HG02798 (cell line): ENCODE data around the gene ZNF688.

Experiments used
- ATAC-seq: cut with Tn5 transposase; IDR thresholded peaks from one replicate; pipeline ENCODE4 v1.9.1; 2021; ENCODE audit warnings: mild to moderate bottlenecking; ENCODE audit not compliant: unreplicated experiment, poor library complexity

Gene ZNF688

DNA sequence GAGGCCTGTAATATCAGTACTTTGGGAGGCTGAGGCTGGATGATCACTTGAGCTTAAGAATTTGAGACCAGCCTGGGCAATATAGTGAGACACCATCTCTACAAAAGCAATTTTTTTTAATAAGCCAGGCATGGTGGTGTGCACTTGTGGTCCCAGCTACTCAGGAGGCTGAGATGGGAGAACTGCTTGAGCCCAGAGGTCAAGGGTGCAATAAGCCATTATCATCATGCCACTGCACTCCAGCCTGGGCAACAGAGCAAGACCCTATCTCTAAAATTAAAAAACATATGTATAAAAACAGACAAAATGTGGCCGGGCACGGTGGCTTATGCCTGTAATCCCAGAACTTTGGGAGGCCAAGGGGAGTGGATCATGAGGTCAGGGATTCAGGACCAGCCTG lies 17.1 kb upstream of the ZNF688 start:
- no peak for ATAC-seq

DNA sequence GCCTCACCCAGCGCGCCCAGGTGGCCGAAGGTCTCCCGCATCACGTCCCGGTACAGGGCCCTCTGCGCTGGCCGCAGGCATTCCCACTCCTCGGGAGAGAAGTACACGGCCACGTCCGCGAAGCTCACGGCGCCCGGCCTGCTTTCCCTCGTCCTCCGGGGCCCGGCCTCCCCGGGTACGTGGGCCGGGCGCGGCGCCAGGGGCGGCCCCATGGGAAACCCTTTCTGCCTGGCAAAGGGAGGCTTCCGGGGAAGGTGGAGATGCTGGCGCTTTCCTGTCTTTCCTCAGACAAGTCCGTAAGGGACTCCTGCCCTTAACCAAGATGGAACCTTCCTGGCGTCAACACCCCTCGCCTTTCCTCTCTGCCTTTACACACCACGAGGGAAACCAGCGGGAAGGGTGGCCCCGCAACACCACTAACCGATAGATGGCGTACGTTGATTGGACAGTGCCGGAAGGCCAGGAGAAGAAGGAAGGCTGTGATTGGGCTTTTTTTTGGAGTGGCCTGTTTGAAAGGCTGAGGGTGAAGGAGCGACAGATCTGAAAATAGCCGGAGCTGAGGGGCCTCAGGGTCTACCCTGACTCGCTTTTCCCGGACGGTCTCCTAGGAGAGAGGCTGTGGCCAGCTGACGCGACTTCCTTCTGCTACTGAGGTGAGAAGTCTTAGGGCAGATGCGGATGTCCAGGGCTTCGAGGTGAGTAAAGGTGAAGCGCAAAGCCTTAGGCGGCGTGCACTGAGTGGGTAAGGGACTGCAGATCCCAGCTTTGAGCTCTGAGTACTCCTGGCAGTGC lies 14.1 kb upstream of the ZNF688 start, which contains the start of gene ZNF785:
TSS of gene ZNF785 (minus strand) at position 298 of the 792 bp plus-strand sequence. CDS start at position 212, 86 bp downstream.
- ATAC-seq = peak; percentile 95

DNA sequence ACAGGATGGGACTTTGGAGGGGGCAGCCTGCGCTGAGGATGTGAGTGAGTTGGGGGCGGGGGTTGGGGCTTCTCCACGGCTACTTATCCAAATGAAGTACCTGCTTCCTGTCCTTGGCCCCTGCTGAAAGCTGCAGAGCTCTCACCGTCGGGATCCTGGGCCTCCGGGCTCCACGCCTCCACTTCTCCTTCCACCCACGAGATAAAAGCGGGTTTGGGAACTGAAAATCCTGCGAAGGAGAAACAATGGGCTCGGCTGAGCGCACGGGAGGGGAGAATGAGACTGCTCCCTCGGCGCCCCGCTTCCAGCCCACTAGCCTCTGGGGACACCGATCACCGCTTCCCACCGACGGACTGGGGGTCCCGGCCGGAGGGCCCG lies 13.5 kb upstream of the ZNF688 start:
- peak; percentile 28 for ATAC-seq

DNA sequence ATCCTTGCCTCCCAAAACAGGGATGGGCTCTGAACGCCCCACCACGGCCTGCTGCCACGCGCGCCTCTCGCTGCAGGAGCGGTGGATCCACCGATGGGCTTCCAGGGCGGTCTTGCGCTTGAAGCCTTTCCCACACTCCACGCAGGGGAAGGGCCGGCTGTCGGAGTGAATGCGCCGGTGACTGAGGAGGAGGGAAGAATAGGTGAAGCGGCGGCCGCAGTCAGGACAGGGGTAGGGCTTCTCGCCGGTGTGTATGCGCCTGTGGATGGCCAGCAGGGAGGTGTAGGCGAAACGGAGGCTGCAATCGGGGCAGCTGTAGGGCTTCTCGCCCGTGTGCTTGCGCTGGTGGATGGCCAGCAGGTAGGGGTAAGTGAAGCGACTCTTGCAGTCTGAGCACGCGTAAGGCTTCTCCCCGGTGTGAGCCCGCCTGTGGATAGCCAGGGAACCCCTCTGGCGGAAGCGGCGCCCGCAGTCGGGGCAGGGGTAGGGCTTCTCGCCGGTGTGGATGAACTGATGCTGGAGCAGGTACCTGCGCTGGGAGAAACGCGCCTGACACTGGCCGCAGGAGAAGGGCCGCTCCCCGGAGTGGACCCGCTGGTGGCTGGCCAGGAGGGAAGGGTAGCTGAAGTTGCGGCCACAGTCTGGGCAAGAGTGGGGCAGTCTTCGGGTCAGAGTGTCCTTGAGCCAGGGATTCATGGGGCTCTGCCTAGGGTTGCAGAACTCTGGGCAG lies 11.3 kb upstream of the ZNF688 start:
- no peak for ATAC-seq

DNA sequence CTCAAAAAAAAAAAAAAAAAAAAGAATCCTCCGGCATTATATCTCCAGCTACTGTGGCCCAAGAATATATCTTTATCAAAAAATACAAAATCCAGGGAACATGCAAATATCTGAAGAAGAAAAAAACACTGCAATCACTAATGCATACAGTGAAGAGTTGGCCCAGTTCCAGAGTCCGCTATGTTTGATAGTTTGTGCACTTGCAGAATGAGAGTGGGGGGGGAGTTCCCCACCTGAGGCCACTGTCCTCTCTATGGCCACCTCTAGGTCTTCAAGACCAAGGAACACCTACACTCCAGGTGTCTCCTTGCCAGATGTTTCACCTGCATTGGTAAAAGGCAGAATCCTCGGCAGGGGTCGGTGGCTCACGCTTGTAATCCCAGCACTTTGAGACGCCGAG lies 9.9 kb upstream of the ZNF688 start:
- ATAC-seq = no peak

DNA sequence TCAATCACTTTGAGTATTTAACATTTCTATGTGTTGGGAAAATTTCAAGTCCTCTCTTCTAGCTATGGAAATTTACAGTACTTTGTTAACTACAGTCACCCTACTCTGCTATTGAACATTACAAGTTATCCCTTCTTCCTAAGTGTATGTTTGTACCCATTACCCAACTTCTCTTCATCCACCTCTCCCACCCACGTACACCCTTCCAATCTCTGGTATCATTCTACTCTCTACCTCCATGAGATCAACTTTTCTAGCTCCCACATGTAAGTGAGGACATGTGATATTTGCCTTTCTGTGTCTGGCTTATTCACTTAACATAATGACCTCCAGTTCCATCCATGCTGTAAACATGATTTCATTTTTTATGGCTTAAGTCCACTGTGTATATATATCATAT lies 3.2 kb upstream of the ZNF688 start:
- no peak for ATAC-seq

DNA sequence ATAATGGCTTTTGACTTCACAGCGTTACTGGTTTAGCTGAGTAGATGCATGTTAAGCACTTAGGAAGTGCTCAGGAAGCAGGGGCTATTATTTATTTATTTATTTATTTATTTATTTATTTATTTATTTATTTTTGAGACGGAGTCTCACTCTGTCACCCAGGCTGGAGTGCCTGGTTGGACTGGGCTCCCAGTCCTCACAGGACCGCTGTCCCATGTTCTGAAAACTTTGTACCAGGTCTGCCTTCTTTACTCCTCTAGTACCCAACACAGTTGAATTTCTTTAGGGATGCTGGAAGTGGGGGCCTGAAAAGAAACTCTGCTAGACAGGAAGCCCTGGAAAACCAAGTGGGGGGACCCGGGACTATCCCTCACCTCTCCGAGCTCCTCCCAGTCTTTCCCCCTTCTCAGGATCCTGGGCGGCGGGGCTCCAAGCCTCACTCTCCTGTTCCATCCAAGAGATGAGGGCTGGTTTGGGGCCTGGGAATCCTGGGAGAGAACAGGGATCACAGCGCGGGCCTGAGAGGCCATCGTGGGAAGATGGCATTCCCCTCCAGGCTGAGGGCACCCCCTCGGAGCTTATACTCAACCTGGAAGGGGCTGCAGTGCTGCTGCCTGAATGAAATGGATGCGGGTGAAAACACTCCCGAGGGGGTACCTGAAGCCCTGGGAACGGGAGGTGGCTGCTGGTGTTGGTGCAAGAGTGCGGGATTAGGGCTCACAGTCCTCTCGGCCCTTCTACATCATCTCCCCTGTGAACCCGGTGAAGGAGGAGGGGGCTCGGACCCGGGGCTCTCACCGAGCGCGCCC lies 674 bp downstream of the ZNF688 start:
- ATAC-seq = no peak

DNA sequence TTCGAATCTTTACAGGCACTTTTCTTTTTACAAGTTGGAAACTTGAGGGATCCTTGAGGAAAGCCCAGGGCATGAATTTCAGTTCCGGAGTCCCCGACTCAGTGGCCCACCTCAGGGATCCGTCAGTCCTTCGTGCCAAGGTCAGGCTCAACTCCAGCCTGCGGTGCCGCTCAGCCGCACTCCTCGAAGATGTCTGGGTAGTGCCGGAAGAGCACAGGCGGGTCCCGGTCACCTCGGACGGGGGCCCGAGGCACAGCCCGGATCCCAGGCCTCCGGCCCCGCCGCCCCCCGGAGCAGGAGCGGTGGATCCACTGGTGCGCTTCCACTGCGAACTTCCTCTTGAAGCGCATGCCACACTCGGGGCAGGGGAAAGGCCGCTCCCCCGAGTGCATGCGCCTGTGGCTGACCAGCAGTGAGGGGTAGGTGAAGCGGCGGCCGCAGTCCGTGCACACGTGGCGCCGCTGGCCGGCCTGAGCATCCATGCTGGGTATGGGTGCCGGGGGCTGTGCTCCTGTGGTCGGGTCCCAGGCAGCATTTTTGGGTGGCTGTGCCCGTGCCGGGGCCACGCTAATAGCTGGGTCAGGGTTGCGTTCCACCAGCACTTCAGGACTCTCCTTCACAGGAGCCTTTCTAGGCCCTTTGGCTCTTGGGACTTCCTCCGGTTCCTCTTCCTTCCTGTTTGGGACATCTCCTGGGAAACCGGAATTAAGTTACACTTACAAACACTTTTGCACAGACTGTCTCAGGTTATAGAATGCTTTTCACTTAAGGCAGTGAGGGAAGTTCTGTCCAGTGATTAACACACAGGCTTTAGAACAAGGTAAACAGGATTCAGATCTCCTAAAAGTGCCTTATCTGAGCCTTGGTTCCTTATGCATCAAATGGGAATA lies 1.5 kb downstream of the ZNF688 start:
- no peak for ATAC-seq

DNA sequence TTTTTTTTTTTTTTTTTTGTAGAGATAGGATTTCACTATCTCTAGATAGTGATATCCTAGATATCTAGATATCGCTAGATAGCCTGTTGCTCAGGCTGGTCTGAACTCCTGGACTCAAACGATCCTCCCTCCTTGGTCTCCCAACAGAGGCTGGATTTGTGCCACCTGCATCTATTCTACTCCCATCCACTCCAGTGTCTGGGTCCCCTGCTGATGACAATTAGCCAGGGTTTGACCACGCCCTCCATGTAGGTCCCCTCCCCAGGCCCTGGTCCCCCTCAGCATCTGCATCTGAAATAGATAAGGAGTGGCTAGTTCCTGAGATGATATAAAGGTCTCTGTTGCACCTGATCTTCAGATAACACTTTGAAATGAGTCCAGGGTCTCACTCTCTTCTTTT lies 2.2 kb downstream of the ZNF688 start:
- ATAC-seq = no peak

DNA sequence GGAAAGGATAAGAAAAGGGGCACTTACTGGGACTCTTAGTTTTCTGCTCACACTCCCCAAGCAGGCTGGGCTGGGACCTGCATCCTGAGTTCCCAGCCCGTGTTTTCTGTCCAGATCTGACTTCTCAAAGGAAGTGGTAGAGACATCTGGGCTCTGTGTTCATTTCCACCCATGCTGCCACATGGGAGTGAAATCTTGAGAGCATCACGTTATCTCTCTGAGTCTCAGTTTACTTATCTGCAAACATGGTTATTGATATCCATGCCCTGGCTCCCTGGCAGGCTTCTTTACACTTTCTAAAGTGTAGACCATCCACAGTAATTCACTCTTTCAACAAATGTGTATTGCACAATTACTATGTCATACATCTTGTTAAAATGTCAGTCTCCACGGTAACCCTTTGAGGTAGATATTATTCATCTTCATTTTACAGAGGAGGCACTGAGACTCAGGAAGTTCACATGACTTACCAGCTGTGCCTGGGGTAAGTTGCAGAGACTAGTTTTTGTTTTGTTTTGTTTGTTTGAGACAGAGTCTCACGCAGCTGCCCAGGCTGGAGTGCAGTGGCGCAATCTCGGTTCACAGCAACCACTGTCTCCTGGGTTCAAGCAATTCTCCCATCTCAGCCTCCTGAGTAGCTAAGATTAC lies 3.4 kb downstream of the ZNF688 start:
- no peak for ATAC-seq

DNA sequence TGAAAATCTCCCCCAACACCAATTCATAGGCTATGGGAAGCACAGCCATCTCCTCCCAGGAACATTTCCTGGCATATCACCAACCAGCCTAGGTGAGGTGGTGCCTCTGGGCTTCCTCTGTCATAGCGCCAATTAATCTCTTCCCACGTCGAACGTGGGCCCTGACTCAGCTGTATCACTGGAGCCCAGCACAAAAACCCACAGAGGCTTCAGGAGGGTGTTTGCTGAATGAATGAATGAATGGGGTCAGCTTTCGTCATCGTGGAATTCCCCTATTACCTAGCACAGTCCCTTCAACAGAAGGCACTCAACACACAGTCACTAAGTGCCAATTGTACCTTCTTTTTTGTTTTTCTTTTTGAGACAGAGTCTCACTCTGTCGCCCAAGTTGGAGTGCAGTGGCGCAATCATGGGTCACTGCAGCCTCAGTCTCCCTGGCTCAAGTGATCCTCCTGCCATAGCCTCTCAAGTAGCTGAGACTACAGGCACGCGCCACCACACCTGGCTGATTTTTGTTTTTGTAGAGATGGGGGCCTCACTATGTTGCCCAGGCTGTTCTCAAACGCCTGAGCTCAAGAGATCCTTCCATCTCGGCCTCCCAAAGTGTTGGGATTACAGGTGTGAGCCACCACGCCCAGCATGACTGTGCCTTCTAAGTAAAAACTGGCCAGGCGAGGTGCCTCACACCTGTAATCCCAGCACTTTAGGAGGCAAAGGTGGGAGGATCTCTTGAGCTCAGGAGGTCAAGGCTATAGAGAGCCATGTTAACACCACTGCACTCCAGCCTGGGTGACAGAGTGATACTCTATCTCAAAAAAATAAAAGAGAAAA lies 4.1 kb downstream of the ZNF688 start:
- ATAC-seq = no peak

DNA sequence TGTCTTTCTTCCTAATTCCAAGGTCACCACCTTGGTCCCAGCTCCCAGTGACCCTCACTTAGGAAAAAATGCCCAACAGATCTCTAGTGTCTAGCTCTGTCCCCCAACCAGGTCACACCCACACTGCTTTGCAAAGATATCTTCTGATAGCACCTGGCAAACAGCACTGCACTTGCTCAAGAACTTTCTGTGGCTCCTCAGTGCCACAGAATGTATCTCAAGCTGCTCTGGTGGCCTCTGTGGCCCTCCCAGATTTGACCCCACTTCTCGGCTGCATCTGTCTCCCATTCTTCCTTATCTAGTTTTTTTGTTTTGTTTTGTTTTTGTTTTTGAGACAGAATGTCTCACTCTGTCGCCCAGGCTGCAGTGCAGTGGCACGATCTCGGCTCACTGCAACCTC lies 5.0 kb downstream of the ZNF688 start:
- no peak for ATAC-seq

DNA sequence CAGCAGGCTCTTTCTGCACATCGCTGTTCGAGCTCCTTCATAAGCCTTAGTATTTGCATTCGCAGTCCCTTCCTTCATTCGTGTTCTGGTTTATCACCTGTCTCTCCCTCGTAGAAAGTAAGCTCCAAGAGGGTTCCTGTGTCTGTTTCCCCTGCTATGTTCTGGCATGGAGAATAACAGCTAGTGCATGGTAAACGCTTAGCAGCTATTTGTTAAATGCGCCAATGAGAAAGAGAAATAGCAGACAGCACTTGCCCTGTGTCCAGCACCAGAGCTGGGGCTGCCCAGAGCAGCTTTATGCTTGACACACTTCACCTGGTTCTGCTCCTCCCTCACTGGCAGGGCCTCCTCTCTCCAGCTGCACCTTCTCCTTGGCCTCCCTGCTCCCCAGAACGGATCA lies 5.5 kb downstream of the ZNF688 start:
- no peak for ATAC-seq

DNA sequence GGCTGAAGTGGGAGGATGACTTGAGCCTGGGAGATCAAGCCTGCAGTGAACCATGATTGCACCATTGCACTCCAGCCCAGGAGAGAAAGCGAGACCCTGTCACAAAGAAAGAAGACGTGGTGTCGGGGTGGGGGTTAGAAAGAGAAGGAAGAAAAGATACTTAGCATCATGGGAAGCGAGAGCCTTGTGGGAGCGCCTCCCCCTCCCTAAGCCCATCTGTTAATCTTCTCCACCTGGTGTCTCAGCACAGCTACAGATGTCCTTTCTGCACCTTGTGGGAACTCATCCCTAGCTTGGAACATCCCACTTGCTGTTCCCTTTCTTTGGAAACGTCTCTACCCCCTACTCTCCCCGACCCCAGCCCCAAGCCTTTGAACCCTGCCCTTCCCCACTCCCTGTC lies 6.0 kb downstream of the ZNF688 start:
- ATAC-seq = no peak

DNA sequence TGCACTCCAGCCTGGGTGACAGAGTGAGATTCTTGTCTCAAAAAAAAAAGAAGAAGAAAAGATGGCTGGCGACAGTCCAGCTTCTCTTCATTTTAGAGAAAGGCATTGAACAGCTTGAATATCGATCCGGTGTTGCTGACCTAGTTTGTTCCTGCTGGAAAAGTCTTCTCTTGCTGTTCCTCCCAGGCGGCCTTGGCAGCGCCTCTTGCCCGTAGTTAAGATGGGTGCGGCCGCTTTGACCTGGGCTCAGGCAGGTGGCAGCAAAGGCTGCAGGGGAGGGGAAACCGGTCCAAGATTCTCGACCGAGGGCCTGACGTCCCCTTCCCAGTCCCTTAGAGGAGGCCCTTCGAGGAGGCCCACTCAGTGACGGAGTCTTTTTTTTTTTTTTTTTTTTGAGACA lies 9.5 kb downstream of the ZNF688 start:
- no peak for ATAC-seq

DNA sequence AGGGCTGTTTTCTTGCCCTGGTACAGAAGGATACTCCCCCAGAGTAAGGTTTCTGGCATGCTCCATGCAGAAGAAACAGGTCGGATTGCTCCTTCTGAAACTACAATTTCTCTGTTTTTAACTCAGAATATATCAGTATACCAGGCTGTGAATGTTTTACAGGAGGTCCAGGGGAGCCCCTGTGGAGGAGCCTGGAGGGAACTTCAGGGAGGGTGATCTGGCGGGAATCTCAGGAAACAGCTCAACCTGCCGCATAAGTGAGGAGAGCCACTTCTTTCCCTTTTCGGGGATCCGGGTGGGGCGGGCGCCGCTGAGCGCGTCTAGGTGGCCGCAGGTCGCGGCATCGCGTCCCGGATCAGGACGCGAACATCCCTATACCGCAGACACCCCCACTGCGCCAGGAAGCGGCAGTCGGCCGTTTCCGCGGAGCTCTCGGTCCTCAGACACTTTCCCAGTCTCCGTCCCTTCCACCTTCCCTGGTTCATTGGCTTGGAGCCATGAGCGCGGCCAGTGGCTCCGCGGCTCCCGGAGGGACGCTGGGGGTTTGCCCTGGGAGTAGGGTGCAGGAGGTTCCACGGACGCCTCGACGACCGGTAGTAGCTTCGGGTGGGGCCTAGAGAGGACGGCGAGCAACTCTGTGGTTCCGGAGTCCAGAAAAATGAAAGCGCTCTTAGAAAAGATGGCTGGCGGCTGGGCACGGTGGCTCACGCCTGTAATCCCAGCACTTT lies 10.3 kb downstream of the ZNF688 start:
- ATAC-seq = no peak

DNA sequence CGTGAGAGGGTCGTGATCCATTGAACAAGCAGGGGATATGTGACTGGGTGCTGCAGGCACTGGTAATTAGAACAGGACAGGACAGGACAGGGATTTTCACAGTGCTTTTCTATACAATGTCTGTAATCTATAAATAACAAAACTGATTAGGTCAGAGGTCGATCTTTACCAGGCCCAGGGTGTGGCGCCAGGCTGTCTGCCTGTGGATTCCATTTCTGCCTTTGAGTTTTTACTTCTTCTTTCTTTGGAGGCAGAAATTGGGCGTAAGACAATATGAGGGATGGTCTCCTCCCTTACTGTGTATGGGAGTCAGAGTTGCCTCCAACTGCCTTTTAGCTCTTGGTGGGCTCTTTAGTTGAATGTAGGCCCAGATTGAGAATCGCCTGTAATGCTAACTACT lies 11.8 kb downstream of the ZNF688 start:
- ATAC-seq = no peak

DNA sequence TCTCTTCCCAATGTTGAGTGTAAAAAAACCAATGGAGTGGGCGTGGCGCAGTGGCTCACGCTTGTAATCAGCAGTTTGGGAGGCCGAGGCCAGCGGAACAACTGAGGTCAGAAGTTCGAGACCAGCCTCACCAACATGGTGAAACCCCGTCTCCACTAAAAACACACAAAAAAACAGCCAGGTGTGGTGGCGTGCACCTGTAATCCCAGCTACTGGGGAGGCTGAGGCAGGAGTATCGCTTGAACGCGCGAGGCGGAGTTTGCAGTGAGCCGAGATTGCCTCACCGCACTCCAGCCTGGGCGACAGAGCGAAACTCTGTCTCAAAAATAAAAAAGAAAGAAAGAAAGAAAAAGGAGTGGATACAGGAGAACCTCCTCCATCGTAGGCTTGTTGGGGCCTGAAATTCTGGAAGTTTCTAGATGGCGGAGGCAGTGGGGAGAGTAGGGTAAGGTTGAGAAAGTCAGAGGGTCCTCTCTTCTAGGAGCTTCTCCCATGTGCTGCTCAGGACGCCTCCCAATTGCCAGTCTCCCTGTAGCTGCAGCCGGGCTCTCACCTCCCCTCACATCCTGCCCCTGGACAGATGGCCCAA lies 12.6 kb downstream of the ZNF688 start:
- ATAC-seq = no peak
